Stimulated activated CD4-positive, alpha-beta T cell treated with anti-CD3 and anti-CD28 coated beads, Interleukin-1b, Interleukin-23, amount 100 ng/mL, for 4 hours (primary cell): ENCODE data around the gene GPRC5A.

ENCODE experiments used
- DNase-seq, 2 donors: peaks; one replicate each; pipeline ENCODE4 v3.0.0-alpha.2; 2020; ENCODE audit warnings: low read depth in 2 of 2

Gene GPRC5A

DNA sequence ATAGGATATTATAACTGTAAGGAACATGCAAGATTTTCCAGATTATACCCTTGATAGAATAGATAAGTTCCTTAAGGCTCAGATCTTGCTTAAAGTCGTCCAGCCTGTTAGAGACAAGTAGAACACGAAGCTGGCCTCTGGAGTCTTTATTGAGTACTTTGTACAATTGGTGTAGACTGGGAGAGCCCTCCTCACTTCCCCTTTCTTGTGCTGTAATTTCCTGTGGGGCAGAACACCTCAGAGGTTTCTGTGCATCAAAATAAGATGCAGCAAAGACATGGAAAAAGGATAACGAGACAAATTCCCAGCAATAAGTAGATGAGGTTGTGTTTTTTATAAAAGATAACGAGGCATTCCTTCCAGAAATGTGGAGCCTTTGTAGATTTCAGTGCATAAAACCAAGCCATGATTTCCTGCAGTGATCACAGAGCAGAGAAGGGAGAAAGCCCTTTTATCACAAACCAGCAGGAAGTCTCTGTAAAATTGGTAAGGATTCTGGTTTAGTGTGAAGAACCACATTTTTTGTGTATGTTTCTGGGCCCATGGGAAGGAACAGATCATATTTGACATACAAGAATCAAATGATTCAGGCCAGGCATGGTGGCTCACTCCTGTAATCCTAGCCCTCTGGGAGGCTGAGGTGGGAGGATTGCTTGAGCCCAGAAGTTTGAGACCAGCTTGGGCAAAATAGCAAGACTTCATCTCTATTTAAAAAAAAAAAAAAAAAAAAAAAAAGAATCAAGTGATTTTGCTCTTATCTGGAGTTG lies 18.0 kb downstream of the GPRC5A start:
- no peak for DNase-seq

- no peak for DNase-seq
These were observed 18.6 kb downstream of the GPRC5A start for GRCh38 chr12:12909995-12910420.

GRCh38 chr12:12912711-12913110 lies 21.3 kb downstream of the GPRC5A start:
- no peak for DNase-seq

- no peak for DNase-seq
These were observed 24.3 kb downstream of the GPRC5A start for GRCh38 chr12:12915656-12916055.

DNA sequence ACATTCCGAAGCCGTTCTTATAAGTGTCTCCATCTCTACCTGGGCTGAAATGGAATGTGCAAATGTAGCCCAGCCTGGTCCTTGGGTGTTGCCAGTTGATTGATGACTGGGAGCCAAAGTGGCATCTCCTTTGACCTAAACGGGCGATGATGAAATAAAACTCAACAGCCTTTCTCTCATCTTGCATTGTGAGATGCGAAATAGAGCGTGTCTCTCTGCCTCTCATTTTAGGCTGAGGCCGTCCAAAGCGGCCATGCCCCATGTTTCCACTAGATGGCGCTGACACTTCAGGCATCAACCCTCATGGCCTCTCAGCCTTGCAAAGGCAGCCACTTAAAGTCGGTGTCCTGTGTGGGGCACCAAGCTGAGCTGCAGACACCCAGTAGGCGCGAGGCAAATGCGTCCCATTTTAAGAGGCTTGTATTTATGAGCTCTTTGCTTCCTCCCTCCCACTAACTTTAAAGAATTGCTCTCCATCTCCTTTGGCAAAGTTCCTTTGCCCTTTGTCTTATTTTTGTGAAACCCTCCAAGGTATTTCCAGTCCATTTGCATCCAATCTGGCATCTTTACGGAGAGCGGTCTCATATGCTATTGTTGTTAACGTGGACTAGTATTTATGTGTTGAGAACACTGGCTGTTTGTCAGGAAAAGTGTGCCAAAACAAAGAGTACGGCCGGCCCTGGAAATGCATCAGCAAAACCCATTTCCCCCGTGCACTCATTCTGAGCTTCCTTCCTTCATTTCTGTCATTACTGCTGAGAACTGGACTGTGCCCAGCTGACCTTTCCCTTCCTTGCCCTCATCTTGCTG lies 25.0 kb downstream of the GPRC5A start:
- DNase-seq, result peak; percentile 76 to 82

- DNase-seq, result no peak
These were observed 26.2 kb downstream of the GPRC5A start for GRCh38 chr12:12917517-12917916.

- no peak for DNase-seq
These were observed 27.5 kb downstream of the GPRC5A start for GRCh38 chr12:12918781-12919389.

- DNase-seq, result no peak
These were observed 28.5 kb downstream of the GPRC5A start for GRCh38 chr12:12919666-12920435.

DNA sequence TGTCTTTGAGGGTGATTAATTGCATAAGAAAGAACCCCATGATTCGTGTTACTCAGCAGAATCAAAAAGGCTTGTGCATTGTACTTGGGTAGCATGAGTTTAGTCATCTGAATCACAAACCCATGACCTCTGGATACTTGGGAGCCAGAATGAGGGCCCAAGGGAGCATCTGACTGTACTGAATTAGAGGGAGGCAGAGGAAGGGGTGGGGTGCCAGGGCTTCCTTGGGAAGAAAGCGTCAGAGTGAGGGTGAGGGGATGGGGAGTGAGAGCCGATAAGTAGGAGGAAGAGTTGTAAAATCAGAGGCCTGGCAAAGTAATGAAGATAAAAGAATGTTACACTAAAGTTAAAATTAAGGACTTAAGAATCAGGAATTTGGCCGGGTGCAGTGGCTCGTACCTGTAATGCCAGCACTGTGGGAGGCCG lies 30.8 kb downstream of the GPRC5A start:
- no peak for DNase-seq

DNA sequence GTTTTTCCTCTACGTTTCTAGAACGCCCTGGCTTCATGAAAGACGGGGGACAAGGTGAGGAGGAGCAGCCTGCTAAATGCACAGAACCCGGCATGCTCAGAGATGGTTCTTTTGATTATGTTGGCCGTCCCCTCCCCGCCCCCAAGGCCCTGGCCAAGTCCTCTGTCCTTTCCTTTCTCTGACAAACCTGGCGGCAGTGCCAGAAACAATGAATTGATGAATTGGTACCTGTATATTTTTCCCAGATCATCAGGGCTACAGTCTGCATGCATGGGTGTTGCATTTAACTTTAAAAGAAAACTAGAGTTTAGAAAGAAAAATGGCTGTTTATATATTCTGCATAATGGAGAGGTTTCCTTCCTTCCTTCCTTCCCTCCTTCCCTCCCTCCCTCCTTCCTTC lies 31.6 kb downstream of the GPRC5A start:
- no peak for DNase-seq

- DNase-seq, result no peak
These were observed 32.8 kb downstream of the GPRC5A start for GRCh38 chr12:12924169-12924568.

DNA sequence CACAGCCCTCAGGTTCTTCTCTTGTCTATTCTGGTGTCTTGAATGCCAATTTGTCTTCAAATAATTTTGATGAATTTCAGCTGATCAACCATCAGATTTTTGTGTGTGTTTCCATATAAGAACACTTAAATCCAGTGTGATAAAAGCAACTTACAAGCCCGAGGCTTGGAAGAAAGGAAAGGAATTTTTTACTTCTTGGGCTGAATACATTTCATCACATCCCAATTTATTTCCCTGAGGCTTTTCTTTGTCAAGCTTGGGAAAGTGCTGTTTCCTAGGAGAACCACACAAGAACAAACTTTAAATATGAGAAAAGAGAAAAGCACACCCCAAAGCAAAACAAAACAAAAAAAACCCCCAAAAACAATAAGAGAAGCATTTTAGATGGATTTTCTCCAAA lies 34.0 kb downstream of the GPRC5A start:
- DNase-seq, result no peak

DNA sequence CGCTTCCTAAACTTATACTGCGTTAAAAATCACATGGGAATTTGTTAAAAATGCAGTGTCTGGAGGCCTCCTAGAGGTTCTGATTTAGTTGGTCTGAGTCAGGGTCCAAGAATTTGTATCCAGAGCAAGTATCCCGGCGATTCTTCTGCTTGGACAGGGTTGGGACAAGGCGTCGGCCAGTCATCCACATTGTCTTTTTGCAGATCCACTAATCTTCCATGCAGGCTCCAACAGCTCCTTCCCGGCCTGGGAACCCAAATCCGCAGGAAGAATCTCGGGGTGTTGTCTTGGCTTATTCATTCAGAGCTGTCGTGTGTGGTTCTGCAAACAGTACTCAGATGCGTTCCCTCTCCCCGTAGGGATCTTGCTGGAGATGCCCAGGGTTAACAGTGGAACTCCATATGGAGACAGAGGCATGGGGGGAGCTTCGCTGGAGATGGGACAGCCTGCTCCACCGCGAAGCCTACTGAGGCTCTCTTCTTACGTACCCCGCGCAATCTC lies 35.3 kb downstream of the GPRC5A start:
- no peak for DNase-seq

GRCh38 chr12:12927211-12928079 lies 36.1 kb downstream of the GPRC5A start:
- DNase-seq, result peak; percentile 7 to 26

- no peak for DNase-seq
These were observed 38.3 kb downstream of the GPRC5A start for GRCh38 chr12:12929696-12930095.

DNA sequence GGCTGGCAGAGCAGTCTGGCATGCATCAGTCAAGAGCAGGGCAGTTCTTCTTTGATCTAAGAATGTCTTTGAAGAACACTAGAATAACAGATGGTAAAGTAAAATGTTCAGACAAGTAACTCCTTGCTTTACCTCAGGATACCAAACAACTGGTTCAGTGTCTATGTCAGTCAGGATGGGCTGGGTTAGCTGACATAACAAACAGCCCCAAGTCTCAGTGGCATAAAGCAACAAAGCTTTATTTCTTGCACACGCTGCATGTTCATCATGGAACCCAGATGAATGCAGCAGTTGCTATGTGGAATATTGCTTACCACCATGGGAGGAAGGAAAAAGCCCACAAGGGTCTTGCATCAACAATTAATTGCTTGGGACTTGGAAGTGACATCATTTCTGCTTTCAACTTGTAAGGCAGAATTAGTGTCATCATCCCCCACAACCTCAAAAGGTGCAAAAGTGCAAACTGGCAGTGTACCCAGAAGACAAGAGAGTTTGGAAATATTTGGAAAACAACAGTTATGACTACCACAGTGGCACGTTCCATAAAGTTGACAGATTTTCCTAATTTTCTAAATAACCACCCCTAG lies 39.4 kb downstream of the GPRC5A start:
- no peak for DNase-seq

DNA sequence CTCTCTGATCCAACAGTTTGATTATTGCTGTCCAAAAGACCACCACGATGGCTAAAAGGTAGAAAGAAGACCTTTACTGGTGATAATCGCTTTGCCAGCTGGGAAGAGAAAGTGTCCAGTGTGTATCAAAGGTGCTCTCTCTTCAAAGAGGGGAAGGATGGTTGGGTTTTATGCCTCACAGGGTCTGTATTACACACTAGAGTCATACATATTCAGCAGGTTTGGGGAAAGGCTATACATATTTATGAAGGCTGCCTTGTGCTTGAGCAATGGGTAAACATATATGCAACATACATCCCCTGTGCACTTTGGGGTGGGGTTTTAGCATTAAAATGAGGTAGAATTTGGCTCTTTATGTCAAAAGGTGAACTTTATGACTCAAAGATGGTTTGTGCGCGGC lies 42.4 kb downstream of the GPRC5A start:
- no peak for DNase-seq

GRCh38 chr12:12934556-12934955 lies 43.2 kb downstream of the GPRC5A start:
- no peak for DNase-seq

GRCh38 chr12:12936983-12937491 lies 45.7 kb downstream of the GPRC5A start:
- no peak for DNase-seq

GRCh38 chr12:12938541-12938940 lies 47.2 kb downstream of the GPRC5A start:
- DNase-seq, result no peak
